Measurements from ENCODE around the gene TRIM75. TPM values are rescaled to one million over a fixed set of nuclear protein-coding genes. Genes with fewer than 3 reads are reported as not detected.
"Not testable (repeated sequence)": the region's sequence is repeated elsewhere in the genome, so short reads cannot be mapped to it uniquely, and the experiment has no call there.

TRIM75 gene
- total RNA-seq, result not detected

DNA sequence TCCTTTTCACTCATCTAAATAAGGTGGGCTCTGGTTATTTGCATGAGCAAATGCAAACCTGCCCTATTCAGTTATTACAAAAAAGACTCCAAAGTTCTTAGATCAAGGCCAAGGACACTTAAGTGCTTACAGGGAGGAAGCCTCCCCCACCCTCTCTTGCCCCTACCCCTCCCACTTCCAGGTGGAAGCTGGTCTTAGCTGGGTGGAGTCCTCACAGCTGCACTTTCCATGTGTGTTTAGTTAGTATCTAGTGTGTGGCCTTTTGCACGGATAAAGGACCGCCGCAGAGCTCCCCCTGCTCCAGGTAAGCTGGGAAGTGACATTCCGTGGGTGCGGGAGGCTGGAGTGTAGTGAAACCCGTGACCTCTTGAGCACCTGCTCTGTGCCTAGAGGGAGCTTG lies at the start of gene TRIM75:
TRIM75 (plus strand) TSS at position 222 of the 400 bp plus-strand sequence. CDS start 5,282 bp downstream, outside the sequence.
- ATAC-seq (no peak), DNase-seq (ENCODE audit: low spot score) (no peak)
- intact Hi-C loops (cut with DNase I), result no loop called here

DNA sequence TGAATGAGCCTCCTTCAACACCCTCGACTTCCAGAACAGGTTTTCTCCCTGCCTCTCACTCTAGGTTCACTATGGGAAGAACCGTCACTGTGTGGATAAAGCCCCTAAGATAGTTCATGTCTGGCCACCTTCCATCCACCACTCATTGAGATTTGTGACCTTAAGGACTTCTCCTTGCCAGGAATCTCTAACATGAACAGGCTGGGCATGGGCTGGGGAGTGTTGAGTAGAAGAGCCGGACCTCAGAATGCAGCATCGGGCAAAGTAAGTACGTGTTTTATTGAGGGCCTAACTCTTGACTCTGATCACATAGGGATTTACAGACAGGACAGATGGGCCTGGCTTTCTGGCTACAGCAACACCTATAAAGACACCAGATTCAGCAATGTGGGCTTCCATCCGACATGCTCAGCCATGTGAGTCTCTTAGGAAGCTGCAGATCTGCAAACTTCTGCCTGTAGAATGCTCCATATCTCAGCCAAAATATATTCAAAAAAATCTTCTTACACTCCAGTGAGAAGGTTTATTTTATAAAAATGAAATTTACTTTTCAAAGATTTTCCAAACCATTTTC lies 48.2 kb upstream of the TRIM75 start:
- ATAC-seq, result no peak
- no peak for DNase-seq (ENCODE audit: low spot score)
- intact Hi-C loops (cut with DNase I), result no loop called here

DNA sequence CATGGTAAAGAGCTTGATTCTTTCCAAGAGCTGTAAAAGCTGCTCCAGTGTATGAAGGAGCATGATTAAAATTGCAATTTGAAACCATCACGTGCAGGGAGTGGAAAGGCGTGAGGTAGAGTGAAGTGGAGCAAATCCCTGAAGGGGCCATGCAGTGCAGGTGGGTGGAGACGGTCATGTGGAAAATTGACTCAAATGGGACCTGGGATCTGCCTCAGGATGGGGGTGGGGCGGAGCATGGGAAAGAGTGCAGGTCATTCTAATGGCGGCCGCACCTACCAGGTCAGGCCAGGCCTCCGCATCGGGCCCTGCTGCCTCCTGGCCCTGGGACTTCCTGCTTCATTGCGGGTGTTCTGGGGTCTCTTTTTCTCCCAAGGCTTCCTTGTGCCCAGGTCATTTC lies 47.2 kb upstream of the TRIM75 start:
- intact Hi-C loops (cut with DNase I), result no loop called here
- no peak for ATAC-seq
- no peak for DNase-seq (ENCODE audit: low spot score)

DNA sequence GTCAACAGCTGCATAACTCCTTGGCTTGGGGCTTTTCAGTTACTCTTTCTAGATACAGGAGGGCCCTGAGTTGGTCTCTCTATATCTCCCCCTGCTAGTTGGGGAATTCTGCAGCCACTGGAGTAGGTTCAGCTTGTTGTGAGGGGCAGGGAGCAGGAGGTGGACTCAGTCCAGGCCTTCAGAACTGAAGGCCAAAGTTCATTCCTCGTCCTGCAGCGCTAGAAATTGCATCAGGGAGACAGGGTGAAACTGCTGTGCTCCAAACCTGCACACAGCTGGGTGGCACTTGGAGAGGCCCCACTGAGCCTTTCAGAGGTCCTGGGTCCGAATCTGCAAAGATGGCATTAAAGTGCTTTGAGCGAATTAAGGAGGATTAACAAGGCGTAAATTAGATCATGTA lies 46.8 kb upstream of the TRIM75 start:
- intact Hi-C loops (cut with DNase I), result no loop called here
- DNase-seq (ENCODE audit: low spot score) (no peak), ATAC-seq (no peak)

DNA sequence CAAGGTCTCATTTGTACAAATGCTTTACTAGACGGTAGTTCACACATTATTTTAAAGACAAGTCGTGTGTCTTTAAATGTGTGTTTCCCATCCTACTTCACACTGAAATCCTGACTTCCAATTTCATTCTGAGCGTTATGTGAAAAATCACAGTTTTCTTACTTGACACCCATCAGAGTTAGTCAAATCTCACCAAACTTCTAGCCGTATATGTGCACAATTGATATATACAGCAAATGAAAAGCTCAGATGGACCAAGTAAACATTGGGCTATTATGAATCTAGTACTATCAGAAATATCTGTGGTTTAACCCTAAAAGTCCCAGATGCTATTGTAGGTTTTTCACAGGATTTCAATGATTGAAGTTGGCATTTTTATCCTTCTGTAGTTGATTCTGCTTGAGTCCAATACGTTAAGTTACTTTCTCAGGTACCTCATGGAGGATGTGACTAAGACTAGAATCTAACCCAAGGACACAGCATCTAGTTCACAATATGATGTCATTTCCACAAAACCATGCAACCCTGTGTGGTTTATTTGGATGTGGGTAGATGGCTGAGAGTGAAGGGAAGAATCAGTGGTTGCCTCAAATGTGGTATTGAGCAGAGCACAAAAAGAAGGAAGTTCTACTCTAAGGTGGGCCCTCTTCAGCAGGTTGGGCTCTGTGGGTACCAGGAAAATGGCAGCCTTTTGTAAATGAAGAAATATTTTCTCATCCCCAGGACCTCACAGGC lies 44.0 kb upstream of the TRIM75 start:
- intact Hi-C loops (cut with DNase I), result no loop called here
- DNase-seq (ENCODE audit: low spot score) (no peak), ATAC-seq (no peak)

DNA sequence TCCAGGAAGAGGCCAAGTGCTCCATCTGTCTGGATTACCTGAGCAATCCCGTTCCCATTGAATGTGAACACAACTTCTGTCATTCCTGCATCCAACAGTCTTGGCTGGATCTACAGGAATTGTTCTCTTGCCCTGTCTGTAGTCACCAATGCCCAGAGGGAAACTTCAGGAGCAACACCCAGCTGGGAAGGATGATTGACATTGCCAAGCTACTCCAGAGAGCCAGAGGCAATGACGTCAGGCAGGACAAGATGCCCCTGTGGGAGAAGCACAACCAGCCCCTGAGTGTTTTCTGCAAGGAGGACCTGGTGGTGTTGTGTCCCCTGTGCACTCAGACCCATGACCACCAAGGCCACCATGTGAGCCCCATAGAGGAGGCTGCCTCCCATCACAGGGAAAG lies 43.2 kb upstream of the TRIM75 start:
- no peak for ATAC-seq
- DNase-seq (ENCODE audit: low spot score), result no peak
- intact Hi-C loops (cut with DNase I), result no loop called here

DNA sequence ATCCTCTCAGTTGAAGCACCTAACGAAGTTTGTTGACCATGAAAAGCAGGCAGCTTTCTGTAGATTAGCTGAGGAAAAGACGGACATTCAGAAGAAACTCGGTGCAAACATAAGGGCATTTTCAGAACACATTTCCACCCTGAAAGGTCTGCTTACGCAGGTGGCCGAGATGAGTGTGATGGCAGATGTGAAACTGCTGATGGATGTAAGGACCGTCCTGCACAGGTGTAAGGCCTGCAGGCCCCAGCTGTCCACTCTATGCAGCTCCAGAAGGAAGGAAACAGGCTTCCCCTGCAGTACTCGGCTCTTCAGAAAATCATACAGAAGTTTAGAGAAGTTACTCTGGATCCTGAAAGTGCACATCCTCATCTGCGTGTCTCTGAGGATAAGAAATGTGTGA lies 42.7 kb upstream of the TRIM75 start:
- intact Hi-C loops (cut with DNase I), result no loop called here
- no peak for ATAC-seq
- DNase-seq (ENCODE audit: low spot score), result no peak

DNA sequence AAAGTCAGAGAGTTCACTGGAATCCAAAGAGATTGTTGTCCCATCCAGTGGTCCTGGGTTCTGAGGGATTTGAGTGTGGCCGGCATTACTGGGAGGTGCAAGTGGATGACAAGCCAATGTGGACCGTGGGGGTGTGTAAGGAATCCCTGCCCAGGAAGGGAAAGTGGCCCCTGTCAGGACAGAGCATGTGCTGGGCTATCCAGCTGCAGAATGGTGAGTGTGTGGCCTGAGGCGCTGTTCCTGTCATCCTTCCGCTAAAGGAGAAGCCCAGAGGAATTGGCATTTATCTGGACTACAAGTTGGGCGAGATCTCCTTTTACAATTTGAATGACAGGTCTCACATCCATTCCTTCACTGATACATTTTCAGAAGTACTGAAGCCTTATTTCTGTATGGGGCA lies 42.3 kb upstream of the TRIM75 start:
- ATAC-seq (no peak), DNase-seq (ENCODE audit: low spot score) (no peak)
- intact Hi-C loops (cut with DNase I), result no loop called here

DNA sequence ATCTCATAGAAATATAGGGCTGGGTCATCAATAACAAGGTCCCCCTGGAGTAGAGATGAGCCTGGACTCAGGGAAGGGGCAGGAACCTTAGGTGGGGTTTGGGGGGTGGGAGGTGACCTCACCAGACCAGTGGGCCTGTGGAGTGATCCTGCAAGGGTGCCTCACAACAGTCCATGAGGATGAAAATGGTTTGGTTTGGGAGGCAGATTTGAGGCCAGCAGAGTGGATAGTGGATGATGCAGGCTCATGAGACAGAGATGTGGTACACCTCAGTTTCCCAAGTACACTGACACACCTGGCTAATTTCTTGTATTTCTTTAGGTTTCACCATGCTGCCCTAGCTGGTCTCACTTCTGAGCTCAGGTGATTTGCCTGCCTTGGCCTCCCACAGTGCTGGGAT lies 40.0 kb upstream of the TRIM75 start:
- intact Hi-C loops (cut with DNase I), result no loop called here
- ATAC-seq, result no peak
- DNase-seq (ENCODE audit: low spot score), result no peak

DNA sequence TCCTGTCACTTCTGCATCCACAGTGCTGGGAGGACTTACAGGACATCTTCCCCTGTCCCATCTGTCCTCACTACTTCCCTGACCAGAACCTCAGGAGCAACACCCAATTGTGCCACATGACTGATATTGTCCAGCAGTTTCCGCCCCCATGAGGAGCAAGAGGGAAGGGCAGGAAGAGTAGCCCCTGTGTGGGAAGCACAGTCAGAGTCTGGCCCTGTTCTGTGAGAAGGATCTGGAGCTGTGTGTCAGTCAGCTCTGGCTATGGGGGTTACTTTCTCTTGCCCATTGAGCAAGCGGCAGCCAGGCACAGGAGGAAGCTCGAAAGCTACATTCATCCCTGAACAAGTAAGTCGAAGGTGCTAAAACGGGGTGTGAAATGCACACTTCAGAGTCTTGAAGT lies 36.7 kb upstream of the TRIM75 start:
- ATAC-seq (no peak), DNase-seq (ENCODE audit: low spot score) (no peak)
- intact Hi-C loops (cut with DNase I), result no loop called here

DNA sequence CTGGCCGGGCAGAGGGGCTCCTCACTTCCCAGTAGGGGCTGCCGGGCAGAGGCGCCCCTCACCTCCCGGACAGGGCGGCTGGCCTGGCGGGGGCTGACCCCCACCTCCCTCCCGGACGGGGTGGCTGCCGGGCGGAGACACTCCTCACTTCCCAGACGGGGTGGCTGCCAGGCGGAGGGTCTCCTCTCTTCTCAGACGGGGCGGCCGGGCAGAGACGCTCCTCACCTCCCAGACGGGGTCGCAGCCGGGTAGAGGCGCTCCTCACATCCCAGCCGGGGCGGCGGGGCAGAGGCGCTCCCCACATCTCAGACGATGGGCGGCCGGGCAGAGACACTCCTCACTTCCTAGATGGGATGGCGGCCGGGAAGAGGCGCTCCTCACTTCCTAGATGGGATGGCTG lies 33.7 kb upstream of the TRIM75 start:
- intact Hi-C loops (cut with DNase I); ATAC-seq; DNase-seq (ENCODE audit: low spot score): not testable (repeated sequence)

DNA sequence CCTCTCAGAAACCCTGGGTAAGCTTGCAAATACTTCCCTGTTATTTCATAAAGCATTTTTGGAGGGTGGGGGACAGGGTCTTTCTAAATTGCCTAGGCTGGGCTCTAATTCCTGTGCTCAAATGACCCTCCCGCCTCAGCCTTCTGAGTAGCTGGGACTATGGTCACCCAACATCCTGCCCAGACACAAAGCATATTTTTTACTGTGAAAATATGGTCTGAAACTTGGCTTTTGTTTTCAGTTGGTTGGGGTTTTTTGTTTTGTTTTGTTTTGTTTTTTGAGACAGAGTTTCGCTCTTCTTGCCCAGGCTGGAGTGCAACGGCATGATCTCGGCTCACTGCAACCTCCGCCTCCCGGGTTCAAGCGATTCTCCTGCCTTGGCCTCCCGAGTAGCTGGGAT lies 27.9 kb upstream of the TRIM75 start:
- intact Hi-C loops (cut with DNase I); ATAC-seq; DNase-seq (ENCODE audit: low spot score): not testable (repeated sequence)

DNA sequence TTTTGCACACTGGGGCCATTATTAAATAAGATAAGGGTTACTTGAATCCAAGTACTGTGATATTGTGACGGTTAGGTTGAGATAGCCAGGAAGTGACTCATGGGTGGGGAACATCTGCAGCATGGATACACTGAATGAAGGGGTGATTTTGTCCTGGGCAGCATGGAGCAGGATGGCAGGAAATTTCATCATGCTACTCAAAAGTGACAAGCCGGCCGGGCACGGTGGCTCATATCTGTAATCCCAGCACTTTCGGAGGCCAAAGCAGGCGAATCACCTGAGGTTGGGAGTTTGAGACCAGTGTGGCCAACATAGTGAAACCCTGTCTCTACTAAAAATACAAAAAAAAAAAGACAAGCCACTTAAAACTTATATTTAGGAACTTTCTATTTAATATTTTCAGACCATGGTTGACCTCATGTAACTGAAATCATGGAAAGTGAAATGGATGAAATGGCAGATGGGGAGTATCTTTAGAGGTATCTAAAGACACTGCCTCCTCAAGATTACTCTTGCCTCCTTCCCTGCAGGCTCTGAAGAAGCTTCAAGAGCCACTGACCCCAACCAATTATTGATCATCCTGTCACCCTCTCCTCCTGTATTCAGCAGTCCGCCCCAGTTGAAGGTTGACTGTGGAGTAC lies 25.8 kb upstream of the TRIM75 start:
- no peak for DNase-seq (ENCODE audit: low spot score)
- intact Hi-C loops (cut with DNase I), result no loop called here
- ATAC-seq, result no peak

DNA sequence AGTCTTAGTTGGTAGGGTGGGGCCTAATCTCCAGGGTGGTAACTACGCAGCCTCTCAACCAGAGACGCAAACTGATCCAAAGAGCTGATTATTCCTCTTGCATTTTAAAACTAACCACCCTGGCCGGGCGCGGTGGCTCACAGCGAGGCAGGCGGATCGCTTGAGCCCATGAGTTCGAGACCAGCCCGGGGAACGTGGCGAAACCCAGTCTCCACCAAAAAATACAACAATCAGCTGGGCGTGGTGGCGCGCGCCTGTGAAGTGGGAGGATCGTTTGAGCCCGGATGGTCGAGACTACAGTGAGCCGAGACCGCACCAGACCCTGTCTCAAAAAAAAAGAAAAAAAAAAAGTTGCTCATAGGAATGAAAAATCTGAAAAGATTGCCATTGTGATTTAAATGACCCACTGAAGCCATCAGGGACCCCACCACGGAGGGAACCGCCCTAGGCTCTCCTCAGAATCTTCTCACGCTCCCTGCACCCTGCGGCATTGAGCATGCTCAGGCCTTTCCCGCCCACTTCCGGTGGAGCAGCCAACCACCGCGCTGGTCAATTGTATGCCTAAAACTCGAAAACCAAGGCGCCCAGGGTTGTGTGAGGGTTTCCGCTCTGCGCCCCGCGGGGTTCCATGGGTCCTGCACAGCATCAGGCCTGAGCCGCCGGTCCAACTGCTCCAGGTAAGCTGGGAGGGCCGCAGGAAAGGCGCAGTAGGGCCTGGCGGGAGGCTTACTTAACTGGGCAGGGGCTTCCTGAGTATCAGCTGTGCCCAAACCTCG lies 22.0 kb upstream of the TRIM75 start, which contains the start of gene TRIM60:
TRIM60 (plus strand) TSS at position 564 of the 776 bp plus-strand sequence. CDS start 8,074 bp downstream, outside the sequence.
- no peak for DNase-seq (ENCODE audit: low spot score)
- ATAC-seq, result no peak
- intact Hi-C loops (cut with DNase I), result no loop called here

DNA sequence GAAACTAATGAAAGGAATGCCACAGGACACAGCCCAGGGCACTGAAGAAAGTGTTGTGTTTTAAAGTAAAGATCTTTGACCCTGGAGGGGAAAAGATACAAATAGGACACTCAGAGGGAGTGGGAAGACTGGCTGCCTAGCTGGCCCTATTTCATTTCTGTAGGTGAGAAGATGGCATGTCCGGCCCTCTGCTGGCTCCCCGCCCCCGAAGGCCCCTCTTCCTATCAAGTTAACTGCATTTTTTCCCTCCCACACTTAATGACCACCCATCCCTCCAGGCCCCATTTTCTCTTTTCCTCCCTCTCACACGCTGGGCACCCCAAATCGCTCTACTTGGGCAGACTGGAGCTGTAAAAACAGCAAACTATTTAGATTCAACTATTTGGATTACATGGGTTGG lies 5.5 kb upstream of the TRIM75 start:
- ATAC-seq (no peak), DNase-seq (ENCODE audit: low spot score) (no peak)
- intact Hi-C loops (cut with DNase I), result no loop called here

DNA sequence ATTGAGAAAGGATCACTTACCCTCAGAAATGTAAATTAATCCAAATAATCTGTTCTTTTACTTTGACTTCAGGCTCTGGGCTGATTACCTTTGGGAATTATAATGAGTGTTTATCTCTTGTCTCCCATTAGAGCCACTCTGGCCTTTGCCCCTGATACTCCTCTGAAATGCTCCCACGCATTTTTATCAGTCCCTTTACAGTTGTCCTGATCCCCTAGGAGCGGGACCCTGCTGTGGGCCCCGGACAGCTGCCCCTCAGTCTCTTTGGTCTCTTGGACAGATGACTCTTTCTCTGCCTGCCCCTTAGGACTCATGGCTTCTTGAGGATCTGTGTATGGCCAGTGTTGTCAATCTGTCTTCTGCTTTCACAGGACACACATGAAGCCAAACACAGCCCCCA lies 1.0 kb upstream of the TRIM75 start:
- no peak for DNase-seq (ENCODE audit: low spot score)
- intact Hi-C loops (cut with DNase I), result no loop called here
- no peak for ATAC-seq

DNA sequence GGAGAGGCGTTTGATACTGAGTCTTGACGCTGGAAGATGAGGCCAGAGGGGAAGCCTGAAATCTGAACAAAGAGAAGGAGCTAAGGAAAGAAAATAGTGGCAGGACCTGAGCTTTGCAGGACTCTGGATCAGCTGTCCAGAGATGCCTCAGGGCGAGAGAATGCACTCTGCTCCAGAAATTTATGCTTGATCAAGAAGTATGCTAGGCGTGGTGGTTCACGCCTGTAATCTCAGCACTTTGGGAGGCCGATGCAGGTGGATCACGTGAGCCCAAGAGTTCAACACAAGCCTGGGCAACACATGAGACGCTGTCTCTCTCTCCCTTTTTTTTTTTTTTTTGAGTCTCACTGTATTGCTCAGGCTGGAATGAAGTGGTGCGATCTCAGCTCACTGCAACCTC lies 1.9 kb downstream of the TRIM75 start:
- DNase-seq (ENCODE audit: low spot score), result no peak
- ATAC-seq, result no peak
- intact Hi-C loops (cut with DNase I), result no loop called here

DNA sequence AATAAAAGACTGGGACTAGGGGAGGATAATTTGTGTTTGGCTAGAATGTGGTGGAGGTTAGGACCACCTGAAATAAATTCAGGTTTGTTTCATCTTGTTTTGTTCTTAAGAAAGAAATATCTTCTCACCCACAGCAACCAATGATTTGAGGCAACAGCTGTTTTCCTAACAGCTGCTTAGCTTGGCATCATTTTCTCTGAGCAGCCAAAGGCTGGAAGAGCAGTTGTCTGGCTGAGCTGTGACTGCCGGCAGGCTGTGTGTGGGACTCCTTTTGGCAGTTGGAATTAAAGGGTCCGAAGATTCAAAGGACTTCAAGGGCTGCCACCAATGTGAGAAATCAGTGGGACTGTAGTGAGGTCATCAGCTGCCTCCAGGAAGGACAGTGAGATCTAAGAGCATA lies 5.0 kb downstream of the TRIM75 start:
- no peak for DNase-seq (ENCODE audit: low spot score)
- intact Hi-C loops (cut with DNase I), result no loop called here

DNA sequence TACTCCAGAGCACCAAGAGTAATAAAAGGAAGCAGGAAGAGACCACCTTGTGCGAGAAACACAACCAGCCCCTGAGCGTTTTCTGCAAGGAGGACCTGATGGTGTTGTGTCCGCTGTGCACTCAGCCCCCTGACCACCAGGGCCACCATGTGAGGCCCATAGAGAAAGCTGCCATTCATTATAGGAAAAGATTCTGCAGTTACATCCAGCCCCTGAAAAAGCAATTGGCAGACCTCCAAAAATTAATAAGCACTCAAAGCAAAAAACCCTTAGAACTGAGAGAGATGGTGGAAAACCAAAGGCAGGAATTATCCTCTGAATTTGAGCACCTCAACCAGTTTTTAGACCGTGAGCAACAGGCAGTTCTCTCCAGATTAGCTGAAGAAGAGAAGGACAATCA lies 5.7 kb downstream of the TRIM75 start:
- intact Hi-C loops (cut with DNase I), result no loop called here
- DNase-seq (ENCODE audit: low spot score), result no peak
- no peak for ATAC-seq

More for the DNA sequence above, 5.0 kb downstream of the TRIM75 start:
- no peak for ATAC-seq

DNA sequence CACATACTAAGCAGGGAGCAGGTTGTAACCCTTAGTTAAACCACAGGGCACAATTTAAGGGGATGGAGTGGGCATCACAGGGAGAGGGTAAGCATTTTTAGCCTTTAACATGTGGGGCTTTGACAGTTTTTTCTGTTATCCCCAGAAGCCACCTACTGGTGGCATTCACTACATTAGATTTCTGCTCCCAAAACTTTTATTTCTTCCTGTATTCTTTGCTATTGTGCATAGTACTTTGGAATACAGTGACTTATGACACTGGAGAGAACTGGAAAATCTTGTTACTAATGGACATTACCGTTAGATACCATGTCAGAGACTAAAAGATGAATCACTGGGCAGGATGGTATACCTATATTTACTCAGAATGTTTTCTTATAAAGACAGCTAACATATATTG lies 7.3 kb downstream of the TRIM75 start:
- no peak for ATAC-seq
- intact Hi-C loops (cut with DNase I), result no loop called here
- no peak for DNase-seq (ENCODE audit: low spot score)
